DOHH2 (cell line): Measurements from ENCODE around the gene TMEM107.

Experiments used
- H3F3A ChIP-seq: fragments of 200-600 bp; sonication (generic), shearing (Covaris generic); 2 replicates; pipeline ENCODE4 v1.6.0; 2016; ENCODE audit warnings: antibody characterized with exemption, mild to moderate bottlenecking; ENCODE audit not compliant: control insufficient read depth, insufficient read depth
- H3K27ac ChIP-seq: fragments of 200-600 bp; sonication (generic); 2 replicates; pipeline ENCODE4 v1.5.1; 2014; ENCODE audit warnings: low read depth, mild to moderate bottlenecking, low read length, moderate library complexity
- H3K27me3 ChIP-seq: fragments of 200-600 bp; sonication (generic); 2 replicates; pipeline ENCODE4 v1.6.1; 2014; ENCODE audit warnings: mild to moderate bottlenecking, low read length, mixed read lengths; ENCODE audit not compliant: control insufficient read depth
- H3K36me3 ChIP-seq: fragments of 200-600 bp; sonication (generic); 2 replicates; pipeline ENCODE4 v1.6.1; 2014; ENCODE audit warnings: mild to moderate bottlenecking, low read length, moderate library complexity, mixed read lengths; ENCODE audit not compliant: control insufficient read depth
- H3K4me1 ChIP-seq: fragments of 200-600 bp; sonication (generic); 2 replicates; pipeline ENCODE4 v1.6.1; 2014; ENCODE audit warnings: mild to moderate bottlenecking, low read length, mixed read lengths; ENCODE audit not compliant: control insufficient read depth
- H3K4me2 ChIP-seq: fragments of 200-600 bp; sonication (generic); 2 replicates; pipeline ENCODE4 v1.6.0; 2014; ENCODE audit warnings: mild to moderate bottlenecking, low read length, moderate library complexity
- H3K4me3 ChIP-seq: fragments of 200-600 bp; sonication (generic); 2 replicates; pipeline ENCODE4 v1.5.1; 2014; ENCODE audit warnings: mild to moderate bottlenecking, low read length, mixed read lengths
- H3K79me2 ChIP-seq: fragments of 200-600 bp; sonication (generic); 2 replicates; pipeline ENCODE4 v1.6.1; 2014; ENCODE audit warnings: mild to moderate bottlenecking, low read length, mixed read lengths; ENCODE audit not compliant: control insufficient read depth
- H3K9me2 ChIP-seq: fragments of 200-600 bp; sonication (generic); replicated peaks from 2 replicates; pipeline ENCODE4 v1.6.1; 2014; ENCODE audit warnings: mild to moderate bottlenecking, low read length, mixed read lengths; ENCODE audit not compliant: control insufficient read depth
- H3K9me3 ChIP-seq: fragments of 200-600 bp; sonication (generic); 2 replicates; pipeline ENCODE4 v1.6.1; 2014; ENCODE audit warnings: antibody characterized with exemption, low read length, mixed read lengths; ENCODE audit not compliant: control insufficient read depth, insufficient read depth
- H4K20me1 ChIP-seq: fragments of 200-600 bp; sonication (generic); 2 replicates; pipeline ENCODE4 v1.6.0; 2014; ENCODE audit warnings: low read depth, mild to moderate bottlenecking, antibody characterized with exemption, low read length, moderate library complexity; ENCODE audit not compliant: control insufficient read depth, insufficient read depth
- EZH2phosphoT487 ChIP-seq: fragments of 200-600 bp; sonication (generic); IDR thresholded peaks from 2 replicates; pipeline ENCODE4 v1.6.1; 2017; ENCODE audit warnings: borderline replicate concordance, mild to moderate bottlenecking, antibody characterized with exemption, low read length, moderate library complexity, mixed read lengths
- TF ChIP-seq, protein P1 (sequence below): fragments of 200-600 bp; sonication (generic); IDR thresholded peaks from one replicate; pipeline ENCODE4 v1.5.1; 2014; ENCODE audit warnings: antibody characterized with exemption, mild to moderate bottlenecking, low read depth, low read length; ENCODE audit not compliant: poor library complexity, severe bottlenecking

TMEM107 gene

DNA sequence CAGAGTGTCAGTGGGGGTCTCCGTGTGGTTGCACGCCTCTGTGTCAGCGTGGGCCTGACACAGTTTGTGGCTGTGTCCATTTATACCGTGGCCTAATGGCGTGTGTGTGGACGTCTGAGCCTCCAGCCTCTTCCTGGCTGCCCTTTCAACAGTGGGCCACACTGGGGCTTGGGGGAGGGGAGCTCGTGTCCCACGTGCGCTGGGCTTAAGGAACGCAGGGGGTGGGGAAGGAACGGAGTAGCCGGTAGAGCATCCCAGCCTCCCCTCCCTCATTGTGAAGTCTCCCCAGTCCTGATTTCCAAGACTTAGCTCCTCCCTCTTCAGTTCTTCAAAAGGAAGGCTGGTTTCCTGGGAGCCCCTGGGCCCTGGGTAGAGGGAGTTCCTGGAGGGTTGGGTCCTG, 42.8 kb downstream of the TMEM107 start:
- Histone ChIP-seq H3K9me2 (no peaks in the 10 kb centered on the region), H4K20me1 (no peaks in the 10 kb centered on the region), H3K4me1 (peaks cover 12% of the 10 kb centered on the region), H3K9me3 (no peaks in the 10 kb centered on the region), H3K4me2 (no peak overlapping the region), H3K27ac (no peak overlapping the region), H3K4me3 (no peak overlapping the region), H3F3A (0 out of 2 replicates have a peak, but pooled peaks cover 3% of the 10 kb centered on the region), H3K79me2 (no peaks in the 10 kb centered on the region), H3K27me3 (peaks cover 32% of the 10 kb centered on the region), H3K36me3 (no peaks in the 10 kb centered on the region)
- TF ChIP-seq, protein P1, sequence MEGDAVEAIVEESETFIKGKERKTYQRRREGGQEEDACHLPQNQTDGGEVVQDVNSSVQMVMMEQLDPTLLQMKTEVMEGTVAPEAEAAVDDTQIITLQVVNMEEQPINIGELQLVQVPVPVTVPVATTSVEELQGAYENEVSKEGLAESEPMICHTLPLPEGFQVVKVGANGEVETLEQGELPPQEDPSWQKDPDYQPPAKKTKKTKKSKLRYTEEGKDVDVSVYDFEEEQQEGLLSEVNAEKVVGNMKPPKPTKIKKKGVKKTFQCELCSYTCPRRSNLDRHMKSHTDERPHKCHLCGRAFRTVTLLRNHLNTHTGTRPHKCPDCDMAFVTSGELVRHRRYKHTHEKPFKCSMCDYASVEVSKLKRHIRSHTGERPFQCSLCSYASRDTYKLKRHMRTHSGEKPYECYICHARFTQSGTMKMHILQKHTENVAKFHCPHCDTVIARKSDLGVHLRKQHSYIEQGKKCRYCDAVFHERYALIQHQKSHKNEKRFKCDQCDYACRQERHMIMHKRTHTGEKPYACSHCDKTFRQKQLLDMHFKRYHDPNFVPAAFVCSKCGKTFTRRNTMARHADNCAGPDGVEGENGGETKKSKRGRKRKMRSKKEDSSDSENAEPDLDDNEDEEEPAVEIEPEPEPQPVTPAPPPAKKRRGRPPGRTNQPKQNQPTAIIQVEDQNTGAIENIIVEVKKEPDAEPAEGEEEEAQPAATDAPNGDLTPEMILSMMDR = no peak
- no peak for TF ChIP-seq EZH2phosphoT487

GRCh38 chr17:8131844-8132441, 44.2 kb downstream of the TMEM107 start:
- Histone ChIP-seq H3K9me2 (no peaks in the 10 kb centered on the region), H3K4me1 (peaks cover 5% of the 10 kb centered on the region), H3K36me3 (no peaks in the 10 kb centered on the region), H3K79me2 (no peaks in the 10 kb centered on the region), H4K20me1 (no peaks in the 10 kb centered on the region), H3K4me2 (no peak overlapping the region), H3K4me3 (no peak overlapping the region), H3K27me3 (peaks cover 30% of the 10 kb centered on the region), H3K27ac (no peak overlapping the region), H3K9me3 (no peaks in the 10 kb centered on the region), H3F3A (peaks cover 6% of the 10 kb centered on the region)
- no peak for TF ChIP-seq EZH2phosphoT487
- TF ChIP-seq, protein P1 = no peak

DNA sequence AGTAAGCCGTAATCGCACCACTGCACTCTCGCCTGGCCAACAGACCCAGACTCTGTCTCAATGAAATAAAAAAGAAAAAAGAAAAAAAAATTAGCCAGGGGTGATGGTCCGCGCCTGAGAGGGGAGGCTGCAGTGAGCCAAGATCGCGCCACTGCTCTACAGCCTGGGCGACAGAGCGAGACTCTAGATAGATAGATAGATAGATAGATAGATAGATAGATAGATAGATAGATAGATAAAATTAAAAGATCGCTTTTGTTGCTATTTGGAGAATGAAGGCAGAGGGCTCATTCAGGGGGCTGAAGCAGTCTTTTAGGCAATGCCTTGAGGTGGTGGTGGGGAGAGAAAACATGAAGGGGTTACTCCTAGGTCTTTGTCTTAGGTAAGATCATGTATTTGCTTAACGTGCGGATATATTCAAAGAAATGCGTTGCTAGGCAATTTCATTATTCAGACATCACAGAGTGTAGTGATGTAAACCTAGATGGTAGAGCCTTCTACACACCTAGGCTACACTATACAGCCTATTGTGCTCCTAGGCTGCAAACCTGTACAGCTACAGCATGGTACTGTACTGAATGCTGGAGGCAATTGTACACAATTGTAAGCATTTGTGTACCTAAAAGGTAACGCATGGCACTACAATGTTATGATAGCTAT, 47.9 kb downstream of the TMEM107 start:
- TF ChIP-seq, protein P1 = no peak
- TF ChIP-seq EZH2phosphoT487 = no peak
- no peaks in the 10 kb centered on the region for H3K79me2 ChIP-seq
- H4K20me1 ChIP-seq = 0 out of 2 replicates have a peak, but pooled peaks cover 7% of the 10 kb centered on the region
- H3K9me2 ChIP-seq = no peaks in the 10 kb centered on the region
- no peaks in the 10 kb centered on the region for H3K9me3 ChIP-seq
- peaks cover 31% of the 10 kb centered on the region for H3K4me1 ChIP-seq
- peaks cover 52% of the 10 kb centered on the region for H3K27me3 ChIP-seq
- no peaks in the 10 kb centered on the region for H3K36me3 ChIP-seq
- no peak overlapping the region for H3K27ac ChIP-seq
- H3F3A ChIP-seq = peaks cover 11% of the 10 kb centered on the region
- H3K4me2 ChIP-seq = no peak overlapping the region
- no peak overlapping the region for H3K4me3 ChIP-seq
